GM12873 (cell line): ENCODE measurements around the gene RNF43.

ENCODE experiments used
- TF ChIP-seq, protein P1 (sequence below): IDR thresholded peaks from 2 replicates; pipeline ENCODE4 v1.5.1; 2012; ENCODE audit warnings: low read depth, mild to moderate bottlenecking, moderate library complexity, low read length, control low read depth; ENCODE audit not compliant: insufficient read depth; ENCODE audit errors: missing control alignments

Gene RNF43

DNA sequence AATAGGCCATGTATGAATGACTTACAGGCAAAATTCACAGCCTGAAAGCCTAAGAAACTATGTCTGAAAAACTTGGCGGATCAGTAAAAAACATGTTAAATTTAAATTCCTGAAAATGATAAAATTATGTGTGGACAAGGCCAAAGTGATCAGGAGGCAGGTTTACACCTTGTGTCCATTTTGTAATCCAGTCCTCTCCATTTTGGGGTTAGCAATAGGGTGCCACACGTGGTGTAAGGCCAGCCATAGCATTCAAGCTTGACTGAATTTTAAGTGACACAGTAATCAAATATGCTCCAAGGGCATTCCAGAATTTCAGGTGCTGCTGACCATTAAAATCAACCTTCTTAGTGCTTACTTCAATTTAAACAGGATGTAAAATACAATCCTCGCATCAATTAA, 2.7 kb downstream of the RNF43 start:
- TF ChIP-seq, protein P1, sequence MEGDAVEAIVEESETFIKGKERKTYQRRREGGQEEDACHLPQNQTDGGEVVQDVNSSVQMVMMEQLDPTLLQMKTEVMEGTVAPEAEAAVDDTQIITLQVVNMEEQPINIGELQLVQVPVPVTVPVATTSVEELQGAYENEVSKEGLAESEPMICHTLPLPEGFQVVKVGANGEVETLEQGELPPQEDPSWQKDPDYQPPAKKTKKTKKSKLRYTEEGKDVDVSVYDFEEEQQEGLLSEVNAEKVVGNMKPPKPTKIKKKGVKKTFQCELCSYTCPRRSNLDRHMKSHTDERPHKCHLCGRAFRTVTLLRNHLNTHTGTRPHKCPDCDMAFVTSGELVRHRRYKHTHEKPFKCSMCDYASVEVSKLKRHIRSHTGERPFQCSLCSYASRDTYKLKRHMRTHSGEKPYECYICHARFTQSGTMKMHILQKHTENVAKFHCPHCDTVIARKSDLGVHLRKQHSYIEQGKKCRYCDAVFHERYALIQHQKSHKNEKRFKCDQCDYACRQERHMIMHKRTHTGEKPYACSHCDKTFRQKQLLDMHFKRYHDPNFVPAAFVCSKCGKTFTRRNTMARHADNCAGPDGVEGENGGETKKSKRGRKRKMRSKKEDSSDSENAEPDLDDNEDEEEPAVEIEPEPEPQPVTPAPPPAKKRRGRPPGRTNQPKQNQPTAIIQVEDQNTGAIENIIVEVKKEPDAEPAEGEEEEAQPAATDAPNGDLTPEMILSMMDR, result no peak

DNA sequence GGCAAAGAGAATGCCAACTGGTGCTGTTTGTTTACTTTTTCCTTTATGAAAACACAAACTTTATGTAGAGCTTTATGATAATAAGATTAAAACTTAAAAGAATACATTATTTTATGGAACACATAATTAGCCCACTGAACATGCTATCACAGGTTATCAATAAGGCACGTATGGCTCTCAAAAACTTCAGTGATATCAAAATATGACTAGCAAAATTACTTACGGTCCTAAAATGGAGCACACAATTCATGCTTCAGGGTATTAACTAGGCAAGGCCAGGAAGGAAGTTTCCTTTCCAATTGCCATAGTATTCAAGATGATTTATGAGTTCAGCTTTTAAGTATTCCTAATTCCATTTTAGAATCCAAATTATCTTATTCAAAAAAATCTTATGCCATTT, 3.6 kb downstream of the RNF43 start:
- TF ChIP-seq, protein P1, result no peak

DNA sequence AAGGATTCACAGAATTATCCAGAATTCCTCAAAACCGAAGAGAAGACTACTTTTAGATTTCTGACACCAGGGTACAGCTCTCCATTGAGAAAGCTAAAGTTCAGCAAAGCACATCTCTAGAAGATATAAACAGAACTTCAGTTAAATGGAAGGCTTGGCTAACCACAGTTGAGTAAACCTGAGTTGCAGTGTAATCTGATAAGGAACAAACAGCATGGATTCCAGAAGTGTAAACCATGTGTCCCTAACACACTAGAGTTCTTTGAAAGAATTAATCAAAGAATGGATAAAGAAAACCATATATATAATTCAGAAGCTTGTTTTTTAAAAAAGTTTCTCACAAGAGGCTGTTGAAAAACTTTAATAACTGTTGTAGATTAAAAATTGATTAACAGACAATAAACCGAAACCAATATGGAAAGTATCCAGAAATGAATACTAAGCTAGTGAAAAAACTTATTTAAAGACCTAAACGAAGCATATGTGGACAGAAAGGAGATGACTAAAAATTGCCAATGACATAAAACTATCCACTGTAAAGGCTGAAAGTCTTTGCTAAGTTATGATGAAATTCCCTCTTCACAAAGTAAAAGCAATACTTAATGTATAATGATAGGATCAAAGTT, 4.3 kb downstream of the RNF43 start:
- TF ChIP-seq, protein P1, result no peak

DNA sequence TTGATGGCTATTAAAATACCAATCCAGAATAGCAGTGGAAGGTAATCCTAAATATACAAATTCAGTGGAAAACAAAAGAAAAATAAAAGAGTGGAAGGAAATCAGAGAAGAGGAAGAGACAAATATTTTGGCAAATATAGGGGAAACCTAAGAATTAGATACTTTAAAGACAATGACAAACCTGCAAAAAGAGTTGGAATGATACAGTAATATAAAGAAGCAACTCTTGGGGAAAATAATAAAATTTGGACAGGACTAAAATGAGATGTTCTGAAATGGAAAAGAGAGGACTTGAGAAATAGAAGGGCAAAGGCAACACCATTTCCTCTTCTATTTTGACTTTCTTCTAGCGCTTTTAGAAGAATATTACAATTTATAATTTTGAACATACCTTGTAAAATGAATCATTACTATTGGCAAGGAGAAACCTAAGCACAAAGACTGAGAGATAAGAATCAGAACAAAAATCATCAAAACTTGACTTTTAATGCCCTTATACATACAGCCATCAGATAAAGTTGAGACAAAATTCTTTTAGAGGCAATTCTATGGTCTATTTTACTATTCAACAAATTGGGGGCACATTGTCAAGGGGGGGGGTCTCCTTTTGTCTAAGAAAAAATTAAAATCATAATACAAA, 5.2 kb downstream of the RNF43 start:
- TF ChIP-seq, protein P1, result no peak

DNA sequence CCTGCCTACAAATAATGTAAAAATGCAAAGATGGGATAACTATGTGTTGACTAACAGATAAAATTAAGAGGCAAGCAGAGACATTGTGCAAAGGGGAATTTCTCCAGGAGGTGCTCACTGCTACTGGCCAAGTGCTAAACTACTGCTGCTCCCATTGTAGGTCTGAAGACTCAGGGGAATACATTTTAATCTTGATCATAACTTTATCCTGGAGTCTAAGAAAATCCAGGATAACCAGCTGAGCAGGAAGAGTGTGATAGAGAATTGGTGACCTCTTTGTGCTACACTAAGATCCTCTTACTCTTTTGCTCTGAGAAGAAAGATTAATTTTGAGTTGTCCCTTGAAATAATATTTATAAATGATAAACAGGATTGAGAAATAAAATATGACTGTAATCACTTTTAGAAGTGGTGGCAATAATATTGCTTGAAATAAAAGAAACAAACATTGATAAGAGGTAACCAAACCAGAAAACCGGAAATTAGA, 5.9 kb downstream of the RNF43 start:
- TF ChIP-seq, protein P1, result no peak

DNA sequence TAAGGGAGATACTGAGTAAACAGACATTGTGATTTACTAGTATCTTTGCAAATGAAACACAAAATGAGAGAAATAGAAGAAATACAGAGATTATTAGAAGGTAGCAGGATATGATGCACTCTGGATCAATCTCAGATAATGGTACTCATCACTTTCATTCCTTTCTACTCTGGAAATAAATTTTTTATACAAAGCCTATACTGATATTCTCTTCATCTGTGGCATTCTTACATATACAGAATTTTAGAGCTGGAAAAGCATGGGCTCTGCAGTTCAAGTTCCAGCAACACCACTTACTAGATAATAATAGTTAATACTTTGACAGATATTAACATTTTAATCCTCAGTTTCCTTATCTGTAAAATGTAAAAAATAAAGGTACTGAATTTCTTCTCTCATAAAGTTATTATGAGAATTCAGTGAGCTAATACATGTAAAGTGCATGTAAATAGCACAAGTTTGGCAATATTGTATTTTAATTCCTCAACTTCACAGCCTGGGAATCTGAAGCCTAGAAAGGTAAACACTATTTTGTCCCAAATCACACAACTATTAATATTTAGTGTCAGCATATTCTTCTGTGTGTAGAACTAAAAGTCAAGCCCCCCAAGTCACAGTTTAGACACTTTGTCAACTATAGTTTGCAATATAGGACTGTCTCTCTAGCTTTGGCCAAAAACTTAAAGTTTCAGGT, 6.5 kb downstream of the RNF43 start:
- TF ChIP-seq, protein P1, result no peak

DNA sequence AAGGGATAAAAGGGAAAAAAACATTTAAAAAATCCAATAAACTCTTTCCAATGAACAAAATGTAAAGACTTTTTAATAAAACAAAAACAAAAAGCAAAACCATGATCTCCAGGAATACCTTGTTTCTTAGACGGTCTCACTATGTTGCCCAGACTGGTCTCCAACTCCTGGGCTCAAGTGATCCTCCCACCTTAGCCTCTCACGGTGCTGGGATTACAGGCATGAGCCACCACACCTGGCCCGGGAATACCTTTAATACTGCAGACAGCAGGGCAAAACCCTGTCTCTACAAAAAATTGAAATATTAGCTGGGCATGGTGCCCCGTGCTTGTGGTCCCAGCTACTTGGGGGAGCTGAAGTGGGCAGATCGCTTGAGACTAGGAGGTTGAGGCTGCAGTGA, 7.9 kb downstream of the RNF43 start:
- TF ChIP-seq, protein P1, result no peak
